ENCODE measurements around the gene ANOS1.
"Not testable (repeated sequence)": the region's sequence is repeated elsewhere in the genome, so short reads cannot be mapped to it uniquely, and the experiment has no call there.

The ANOS1 gene

DNA sequence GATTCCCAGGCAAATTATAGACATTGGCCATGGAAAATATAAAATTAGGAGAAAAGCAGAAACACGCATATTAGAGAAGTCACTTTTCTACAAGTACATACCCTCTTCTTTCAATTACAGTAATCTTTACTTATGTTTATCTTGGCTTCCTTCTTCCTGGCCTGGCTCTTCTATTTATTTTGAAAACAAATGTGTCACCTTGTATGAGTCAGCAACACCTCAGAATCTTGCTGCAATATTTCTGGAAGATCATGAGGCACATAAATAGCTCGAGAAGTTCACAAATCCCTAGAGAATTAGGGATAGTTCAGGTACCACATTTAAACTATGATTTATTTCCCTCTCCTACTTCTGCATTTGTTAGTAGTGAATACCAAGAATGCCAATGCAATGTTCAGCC lies 124.6 kb downstream of the ANOS1 start:
- DNase-seq, result no peak

DNA sequence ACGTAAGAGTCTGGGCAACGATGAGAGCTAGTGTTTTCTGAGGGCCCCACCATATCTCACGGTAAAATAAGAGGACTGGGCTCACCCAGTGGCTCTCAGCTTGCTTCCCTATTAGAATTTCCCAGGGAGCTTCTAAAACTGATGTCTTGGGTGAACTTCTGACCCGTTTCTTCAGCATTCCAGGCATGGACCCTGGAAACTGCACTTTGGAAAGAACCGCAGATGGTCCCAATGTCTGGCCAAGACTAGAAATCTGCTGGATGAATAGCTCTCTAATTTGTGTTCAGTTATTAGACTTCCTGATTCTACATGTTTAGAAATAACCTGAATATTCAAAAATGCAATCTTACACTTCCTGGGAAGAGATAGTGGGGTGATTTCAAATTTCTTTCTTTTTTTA lies 127.8 kb downstream of the ANOS1 start:
- no peak for DNase-seq

DNA sequence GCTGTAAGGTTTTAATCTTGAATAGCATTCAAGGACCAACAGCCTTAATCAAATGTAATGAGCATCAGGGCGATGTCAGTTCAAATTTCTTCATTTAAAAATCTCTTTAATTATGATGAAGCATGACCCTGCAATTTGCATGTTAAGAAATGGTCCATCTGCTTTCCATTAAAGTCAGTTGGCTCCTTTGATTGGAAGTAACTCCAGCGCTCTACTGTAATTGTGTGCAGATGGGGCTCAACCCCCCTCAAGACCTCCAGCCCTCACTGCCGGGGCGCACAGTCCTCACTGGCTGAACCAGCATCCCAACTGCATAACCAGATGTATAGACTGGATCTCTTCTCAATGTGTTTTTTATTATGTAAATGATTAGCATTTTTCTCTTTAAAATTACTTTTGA lies 140.4 kb downstream of the ANOS1 start:
- no peak for DNase-seq

DNA sequence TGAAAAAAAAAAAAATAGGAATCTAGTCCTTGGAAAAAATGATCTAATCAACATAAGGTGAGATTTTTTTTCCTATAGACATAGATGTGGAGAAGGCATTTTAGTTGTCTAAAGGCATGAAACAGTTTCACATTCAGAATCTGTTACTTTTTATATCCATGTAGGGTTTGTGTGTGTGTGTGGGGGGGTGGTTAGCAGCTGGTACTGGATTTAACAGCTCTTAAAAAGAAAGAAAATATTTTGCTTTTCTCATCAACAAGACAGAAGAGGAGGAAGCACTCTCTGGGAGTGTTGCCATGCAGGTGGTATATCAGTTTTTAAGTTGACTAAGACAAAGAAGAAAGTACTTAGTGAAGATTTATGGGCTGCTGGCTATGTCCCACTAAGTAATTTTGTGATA lies 145.0 kb downstream of the ANOS1 start:
- no peak for DNase-seq

DNA sequence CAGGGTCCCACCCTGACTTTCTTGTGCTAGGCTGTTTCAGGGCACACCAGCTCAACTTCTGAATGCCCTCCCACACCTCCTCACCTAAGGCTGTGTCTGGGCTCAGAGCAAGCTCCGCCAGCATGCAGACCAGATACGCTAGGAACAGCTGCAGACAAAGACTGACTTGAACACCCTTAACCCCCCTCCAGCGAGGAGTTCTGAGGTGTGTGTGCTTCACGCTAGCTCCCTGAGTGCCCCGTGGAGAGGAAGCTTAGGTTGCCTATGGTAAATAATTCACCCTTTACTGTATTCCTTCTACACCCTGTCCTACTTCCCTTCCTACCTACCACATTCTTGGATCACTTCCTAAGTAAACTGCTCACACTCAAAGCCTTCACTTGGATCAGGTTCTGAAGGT lies 152.3 kb downstream of the ANOS1 start:
- no peak for DNase-seq

DNA sequence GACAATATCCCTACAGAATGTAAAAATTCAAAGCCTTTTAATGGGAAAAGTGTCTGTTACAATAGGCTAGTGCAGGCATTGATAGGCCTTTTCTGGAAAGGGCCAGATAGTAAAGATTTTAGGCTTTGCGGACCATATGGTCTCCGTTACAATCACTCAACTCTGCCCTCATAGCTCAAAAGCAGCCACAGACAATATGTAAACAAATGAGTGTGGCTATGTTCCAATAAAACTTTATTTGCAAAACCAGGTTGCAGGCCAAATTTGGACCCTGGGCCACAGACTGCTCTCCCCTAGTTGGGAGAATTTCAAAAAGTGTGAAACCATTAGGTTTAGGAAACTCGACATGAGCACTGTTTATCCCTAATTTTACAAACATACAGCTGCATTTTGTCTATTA lies 155.1 kb downstream of the ANOS1 start:
- no peak for DNase-seq

DNA sequence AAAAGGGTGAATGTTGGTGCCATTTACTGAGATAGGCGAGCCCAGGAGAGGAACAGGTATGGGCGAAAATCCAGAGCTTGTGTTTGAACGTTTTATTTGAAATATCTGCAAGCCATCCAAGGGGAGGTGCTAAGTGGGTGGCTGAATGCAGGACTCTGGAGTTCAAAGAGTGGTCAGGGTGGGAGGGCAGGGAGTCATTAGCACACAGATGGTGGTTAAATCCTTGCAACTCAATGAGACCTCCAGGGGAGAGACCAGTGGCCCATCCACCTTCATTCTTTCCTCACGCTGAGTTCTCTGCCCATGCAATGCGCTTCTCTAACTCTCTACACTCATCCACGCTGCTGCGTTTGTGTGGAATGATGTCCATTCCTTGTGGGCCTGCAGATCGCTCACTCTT lies 166.2 kb downstream of the ANOS1 start:
- DNase-seq, result no peak

DNA sequence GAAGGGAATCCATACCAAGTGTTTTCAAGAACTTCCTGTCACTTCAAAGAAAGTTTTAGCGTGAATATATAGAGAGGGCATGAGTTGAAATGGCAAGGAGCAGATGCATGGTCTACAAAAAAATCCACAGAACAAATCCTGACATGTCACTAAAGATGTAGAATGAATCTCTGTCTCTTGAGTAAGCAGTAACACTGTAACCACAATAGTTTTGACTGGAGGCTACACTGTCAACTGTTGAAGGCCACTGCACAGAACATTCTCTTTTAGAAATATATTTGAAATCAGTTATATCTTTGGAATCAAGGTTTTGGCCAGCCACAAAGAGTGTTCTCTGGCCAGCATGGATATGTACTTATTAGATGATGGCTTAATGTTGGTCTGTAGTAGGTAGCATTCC lies 183.5 kb downstream of the ANOS1 start:
- DNase-seq, result no peak

DNA sequence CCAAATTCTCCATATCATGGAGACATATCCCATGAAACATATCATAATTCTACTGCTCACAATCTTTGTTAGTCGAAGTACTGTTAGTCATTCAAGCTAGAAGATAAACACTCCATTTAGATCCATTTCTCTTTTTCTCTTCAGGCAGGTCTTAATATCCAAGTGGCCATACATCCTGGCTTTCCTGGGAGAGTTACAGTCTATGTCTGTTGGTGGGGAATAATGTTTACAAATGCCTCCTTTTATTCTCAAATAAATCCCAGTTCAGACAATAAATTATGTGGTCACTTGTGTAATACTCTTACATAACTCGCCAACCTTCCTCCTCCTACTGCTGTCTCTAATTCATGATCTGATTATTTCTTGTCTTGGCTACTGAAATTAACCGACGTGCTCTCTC lies 185.2 kb downstream of the ANOS1 start:
- DNase-seq, result no peak

DNA sequence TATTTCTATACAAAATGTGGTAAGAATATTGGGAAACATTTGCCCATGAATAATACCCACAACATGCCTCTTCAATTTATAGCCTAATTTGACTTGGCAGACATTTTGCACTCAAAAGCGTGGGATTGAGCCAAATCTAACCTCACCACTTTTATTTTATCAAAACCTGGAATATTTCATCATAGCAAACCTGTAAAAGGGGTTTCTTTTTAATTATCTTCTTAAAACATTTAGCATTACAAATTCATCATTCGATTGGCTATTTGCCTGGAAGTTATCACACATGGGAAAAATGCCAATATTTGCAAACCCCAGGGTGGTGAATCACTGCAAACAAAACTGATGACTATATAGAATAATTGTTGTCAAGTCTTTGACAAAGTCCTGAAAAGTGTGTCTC lies 211.1 kb downstream of the ANOS1 start:
- no peak for DNase-seq

DNA sequence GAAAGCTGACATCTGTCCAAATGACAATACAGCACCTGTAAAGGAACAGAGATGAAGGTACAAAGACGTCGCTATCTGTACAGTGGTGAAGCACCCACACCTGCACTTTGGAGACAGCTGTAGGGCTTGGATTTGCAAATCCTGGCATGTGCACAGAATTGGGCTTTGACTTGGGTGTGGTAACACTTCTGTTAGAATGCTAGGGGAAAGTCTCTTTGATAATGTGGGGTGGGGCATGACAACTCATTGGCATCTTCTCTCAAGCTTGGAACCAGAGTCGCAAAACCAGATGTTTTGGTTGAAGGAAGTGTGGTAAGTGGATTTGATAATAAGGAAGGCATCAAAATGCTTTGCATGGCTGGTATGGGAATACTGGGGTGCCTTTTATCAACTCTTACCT lies 211.8 kb downstream of the ANOS1 start:
- no peak for DNase-seq

DNA sequence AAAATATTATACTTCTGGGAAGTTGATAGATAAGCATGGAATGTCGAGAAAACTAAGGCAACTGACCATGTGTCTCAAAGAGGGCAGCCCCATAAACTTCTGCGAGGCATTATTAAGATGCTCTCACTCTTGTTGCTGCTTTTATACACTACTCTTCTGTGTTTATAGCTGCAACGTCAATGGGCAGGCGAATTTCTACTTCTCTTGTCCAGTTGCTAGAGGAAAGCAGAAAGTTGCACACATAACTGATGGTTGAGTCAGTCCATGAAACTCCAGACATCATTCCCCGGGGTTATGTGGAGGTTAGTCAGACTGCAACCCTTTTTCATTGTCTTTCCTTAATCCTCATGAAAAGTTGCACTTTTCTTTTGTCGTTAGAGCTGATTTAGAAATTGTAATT lies 227.5 kb downstream of the ANOS1 start:
- no peak for DNase-seq

DNA sequence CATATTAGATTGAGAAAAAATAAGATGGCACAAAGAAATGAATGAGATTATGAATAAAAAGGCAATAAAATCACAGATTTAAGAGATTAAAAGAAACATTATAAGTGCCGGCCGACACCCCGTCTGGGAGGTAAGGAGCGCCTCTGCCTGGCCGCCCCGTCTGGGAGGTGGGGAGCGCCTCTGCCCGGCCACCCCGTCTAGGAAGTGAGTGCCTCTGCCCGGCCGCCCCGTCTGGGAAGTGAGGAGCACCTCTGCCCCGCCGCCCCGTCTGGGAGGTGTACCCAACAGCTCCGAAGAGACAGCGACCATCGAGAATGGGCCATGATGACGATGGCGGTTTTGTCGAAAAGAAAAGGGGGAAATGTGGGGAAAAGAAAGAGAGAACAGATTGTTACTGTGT lies 229.8 kb downstream of the ANOS1 start:
- not testable (repeated sequence) for DNase-seq

DNA sequence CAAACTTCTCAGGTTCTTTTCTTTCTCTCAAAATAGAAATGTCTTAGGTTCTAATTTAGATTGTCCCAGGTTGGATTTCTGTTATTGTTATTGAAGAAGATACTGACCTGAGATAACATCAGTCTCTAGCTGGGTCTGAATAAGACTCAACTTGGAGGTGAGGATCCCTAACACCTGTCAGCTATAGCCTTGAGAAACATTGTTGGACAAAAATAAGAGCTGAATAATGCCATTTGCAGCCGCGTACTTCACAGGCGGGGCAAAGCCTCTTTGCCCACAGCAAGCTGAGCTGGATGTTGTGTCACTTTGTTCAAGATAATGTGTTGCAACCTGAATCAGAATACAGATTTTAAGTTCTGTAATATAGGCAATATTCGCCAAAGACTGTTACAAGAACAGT lies 231.7 kb downstream of the ANOS1 start:
- DNase-seq, result no peak

DNA sequence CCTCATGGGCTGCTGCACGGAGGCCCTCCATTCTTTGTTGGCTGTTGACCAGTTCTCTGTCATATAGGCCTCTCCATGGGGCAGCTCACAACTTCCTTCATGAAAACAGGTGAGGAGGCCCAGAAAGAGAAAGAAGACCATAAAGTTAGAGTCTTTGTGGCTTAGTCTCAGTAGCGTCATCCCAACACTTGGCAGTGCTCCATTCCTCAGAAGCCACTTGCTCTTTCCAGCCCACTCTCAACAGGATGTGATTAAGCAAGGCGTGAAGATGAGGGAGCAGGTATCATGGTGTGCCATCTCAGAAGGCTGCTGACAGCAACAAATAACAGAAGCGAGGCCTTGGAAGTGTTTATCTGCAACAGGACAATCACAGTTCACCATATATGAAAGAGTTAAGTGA lies 236.9 kb downstream of the ANOS1 start:
- DNase-seq, result not testable (repeated sequence)

DNA sequence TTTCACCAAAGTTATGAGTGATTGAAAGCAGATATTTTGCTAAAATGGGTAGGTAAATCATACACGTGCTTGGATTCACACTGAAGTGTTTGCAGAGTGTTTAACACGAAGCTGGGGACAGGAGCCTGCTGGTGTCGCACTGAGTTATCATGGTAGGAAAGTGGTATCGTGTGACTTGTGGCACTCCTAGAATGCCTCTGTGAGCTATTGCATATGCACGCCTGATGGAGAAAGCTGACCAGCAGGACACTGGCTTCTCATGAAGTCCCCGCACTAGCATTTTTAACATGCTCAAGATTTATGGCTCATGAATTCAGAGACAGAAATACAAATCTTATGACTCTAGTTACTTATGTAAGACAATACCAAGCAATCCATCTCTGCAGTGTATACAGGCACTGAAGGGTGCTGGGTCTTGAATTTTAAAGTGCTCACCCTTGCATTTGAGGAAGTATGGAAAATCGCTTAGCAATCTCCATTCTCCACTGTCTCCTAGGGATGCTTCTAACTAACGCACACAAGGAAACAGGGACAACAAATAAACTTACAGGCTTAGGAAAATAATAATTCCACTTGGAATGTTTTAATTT lies 247.5 kb downstream of the ANOS1 start:
- DNase-seq, result no peak
